Measurements from ENCODE around the gene ERN2.

The ERN2 gene

GRCh38 chr16:23683487-23683886, 29.5 kb downstream of the ERN2 start:
- FAIRE-seq, result no peak

GRCh38 chr16:23682181-23682580, 30.8 kb downstream of the ERN2 start:
- FAIRE-seq, result no peak

GRCh38 chr16:23679986-23680336, 33.1 kb downstream of the ERN2 start:
- no peak for FAIRE-seq

GRCh38 chr16:23679274-23679985, 33.6 kb downstream of the ERN2 start:
- FAIRE-seq, result no peak

GRCh38 chr16:23678430-23679273, 34.4 kb downstream of the ERN2 start, which contains the start of gene PLK1:
Gene PLK1 (plus strand): TSS chr16:23678889. CDS start chr16:23678933, 44 bp downstream.
- FAIRE-seq, result no peak

- no peak for FAIRE-seq
Measured at GRCh38 chr16:23676924-23677480, 36.0 kb downstream of the ERN2 start.

GRCh38 chr16:23673971-23674614, 38.9 kb downstream of the ERN2 start:
- no peak for FAIRE-seq

GRCh38 chr16:23670137-23670776, 42.8 kb downstream of the ERN2 start:
- FAIRE-seq, result no peak

- no peak for FAIRE-seq
Measured at GRCh38 chr16:23668873-23669272, 44.1 kb downstream of the ERN2 start.

- FAIRE-seq, result no peak
Measured at GRCh38 chr16:23668225-23668624, 44.8 kb downstream of the ERN2 start.

- no peak for FAIRE-seq
Measured at GRCh38 chr16:23667355-23667659, 45.7 kb downstream of the ERN2 start.

- FAIRE-seq, result no peak
Measured at GRCh38 chr16:23666571-23667354, 46.3 kb downstream of the ERN2 start.

GRCh38 chr16:23663918-23664317, 49.1 kb downstream of the ERN2 start:
- no peak for FAIRE-seq

- FAIRE-seq, result no peak
Measured at GRCh38 chr16:23651943-23652468, 61.0 kb downstream of the ERN2 start.

GRCh38 chr16:23650674-23651416, 62.2 kb downstream of the ERN2 start:
- no peak for FAIRE-seq

GRCh38 chr16:23642246-23642774, 70.7 kb downstream of the ERN2 start:
- no peak for FAIRE-seq

- FAIRE-seq, result no peak
Measured at GRCh38 chr16:23640931-23641765, 71.9 kb downstream of the ERN2 start, which contains the start of the genes DCTN5 and PALB2. Gene DCTN5 (plus strand): TSS chr16:23641466. CDS start chr16:23641543, 77 bp downstream. Gene PALB2 (minus strand): TSS chr16:23641310. CDS start chr16:23641157, 153 bp downstream.

- FAIRE-seq, result no peak
Measured at GRCh38 chr16:23640615-23640930, 72.4 kb downstream of the ERN2 start.
